ENCODE measurements around the gene RAD1.

- TF ChIP-seq POLR2AphosphoS5 (IDR thresholded peaks at IDR 0.05), result no peak
- no peak for TF ChIP-seq CTCF (IDR thresholded peaks at IDR 0.05)
- TF ChIP-seq POLR2A (IDR thresholded peaks at IDR 0.05), result no peak
- TF ChIP-seq EP300 (IDR thresholded peaks at IDR 0.05), result no peak
Observed at GRCh38 chr5:34915856-34916192, 520 bp upstream of the RAD1 start.
